HG02885 (cell line): ENCODE results near the gene USP28.
A peak's percentile ranks its signal among the peaks of the same experiment; 100 is the strongest.

Experiments used
- ATAC-seq: cut with Tn5 transposase; IDR thresholded peaks from one replicate; pipeline ENCODE4 v1.9.1; 2021; ENCODE audit warnings: mild to moderate bottlenecking; ENCODE audit not compliant: unreplicated experiment, poor library complexity

The USP28 gene

DNA sequence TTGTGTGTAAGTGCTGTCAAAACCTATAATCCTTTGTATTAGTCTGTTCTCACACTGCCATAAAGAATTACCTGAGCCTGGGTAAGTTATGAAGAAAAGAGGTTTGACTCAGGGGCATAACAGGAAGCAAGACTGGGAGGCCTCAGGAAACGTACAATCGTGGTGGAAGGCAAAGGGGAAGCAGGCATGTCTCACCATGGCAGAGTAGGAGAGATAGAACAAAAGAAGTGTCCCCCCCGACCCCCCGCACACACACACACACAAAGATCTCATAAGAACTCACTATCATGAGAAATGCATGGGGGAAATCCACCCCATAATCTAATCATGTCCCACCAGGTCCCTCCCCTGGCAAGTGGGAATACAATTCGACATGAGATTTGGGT is 2.3 kb upstream of the USP28 start:
- ATAC-seq, result no peak

DNA sequence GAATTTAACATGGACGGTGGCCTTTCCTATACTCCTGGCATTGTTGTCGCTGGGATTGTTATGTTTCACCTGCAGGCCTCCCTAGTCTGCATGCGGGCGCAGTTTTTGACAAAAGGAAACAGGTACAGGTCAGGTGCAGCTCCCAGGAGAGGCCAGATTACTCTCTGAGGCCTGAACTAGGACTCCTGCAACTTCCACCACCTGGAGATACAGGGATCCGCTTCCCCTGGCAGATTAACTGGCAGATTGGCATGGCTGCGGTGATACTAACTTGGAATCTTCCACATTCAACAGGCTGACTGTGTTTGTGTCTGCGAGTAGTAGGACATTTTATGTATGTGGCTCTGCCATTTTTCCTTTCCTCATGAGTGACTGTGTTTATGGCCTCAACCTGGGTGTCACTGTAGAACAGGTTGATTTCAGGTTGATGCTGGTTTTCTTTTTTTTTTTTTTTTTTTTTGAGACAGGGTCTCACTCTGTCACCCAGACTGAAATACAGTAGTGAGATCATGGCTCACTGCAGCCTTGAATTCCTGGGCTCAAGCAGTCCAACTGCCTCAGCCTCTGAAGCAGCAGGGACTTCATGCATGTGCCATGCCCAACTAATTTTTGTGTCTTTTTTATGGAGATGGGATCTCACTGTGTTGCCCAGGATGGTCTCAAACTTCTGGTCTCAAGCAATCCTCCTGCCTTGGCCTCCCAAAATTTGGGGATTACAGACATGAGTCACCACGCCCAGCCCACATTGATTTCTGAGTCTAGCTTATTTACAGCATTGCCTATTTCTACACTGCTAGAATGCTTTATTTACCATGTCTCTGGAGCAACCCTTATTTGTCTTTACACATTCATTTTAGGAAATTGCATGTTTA is 1.7 kb upstream of the USP28 start:
- ATAC-seq, result no peak

DNA sequence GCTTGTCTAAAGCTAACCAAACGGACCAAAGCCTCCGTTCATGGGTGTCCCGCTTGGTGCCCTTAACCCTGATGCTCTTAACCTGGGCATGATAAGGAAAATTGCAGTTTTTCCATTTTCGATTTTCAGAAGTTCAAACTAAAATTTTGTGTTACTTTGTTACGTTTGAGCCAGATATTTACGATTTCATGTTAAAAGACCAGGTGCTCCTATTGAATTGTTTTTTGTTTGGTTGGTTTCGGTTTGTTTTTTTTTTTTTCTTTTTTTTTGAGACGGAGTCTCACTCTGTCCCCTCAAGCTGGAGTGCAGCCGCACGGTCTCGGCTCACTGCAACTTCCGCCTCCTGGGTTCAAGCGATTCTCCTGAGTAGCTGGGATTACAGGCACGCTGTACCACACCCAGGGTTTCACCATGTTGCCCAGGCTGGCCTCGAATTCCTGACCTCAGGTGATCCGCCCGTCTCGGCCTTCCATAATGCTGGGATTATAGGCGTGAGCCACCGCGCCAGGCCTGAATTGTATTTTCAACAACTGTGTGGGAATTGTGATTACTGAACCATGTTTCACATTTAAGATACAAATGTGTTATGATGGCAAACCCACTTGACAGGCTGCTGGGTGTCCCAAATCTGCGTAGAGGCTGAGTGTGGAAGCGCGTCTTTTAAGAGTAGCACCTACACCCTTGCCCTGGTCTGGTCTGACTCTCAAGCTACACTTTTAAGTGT is 864 bp upstream of the USP28 start:
- ATAC-seq, result no peak

DNA sequence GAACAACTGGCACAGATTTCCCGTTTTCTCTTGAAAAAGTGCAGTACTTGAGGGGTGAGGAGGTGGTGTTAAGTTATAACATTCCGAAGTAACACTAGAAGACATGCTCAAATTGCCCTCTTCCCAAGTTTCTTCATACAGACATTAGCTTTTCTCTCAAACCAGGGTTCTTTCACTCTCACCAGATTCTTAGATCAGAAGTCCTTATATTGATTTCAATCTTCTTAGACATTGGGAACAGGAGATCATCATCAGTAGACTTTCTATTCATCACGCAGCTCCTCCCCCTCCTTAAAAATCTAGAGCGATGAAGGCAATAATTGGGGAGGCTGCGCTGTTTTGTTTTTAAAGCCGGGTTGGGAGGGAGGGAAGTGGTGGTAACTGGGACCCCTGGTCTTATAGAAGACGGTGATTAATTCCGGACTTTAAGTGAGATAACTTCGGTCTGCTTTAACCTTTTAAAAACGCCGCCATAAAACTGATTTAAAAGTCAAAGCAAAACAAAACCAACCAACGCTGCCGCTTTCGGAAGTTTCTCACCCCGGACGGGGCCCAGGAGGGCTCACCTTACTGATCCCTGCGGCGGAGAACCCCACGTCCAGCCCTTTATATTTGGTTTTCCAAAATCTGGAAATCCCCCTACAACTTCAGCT is 665 bp downstream of the USP28 start:
- ATAC-seq, result peak; percentile 31

DNA sequence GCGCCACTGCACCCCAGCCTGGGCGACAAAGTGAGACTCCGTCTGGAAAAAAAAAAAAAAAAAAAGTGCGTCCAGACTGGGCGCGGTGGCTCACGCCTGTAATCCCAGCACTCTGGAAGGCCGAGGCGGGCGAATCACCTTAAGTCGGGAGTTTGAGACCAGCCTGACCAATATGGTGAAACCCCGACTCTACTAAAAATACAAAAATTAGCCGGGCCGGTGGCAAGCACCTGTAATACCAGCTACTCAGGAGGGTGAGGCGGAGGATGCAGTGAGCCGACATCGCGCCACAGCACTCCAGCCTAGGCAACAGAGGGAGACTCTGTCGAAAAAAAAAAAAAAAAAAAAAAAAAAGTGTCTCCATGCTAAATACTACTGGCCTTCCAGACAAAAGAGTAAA is 1.3 kb downstream of the USP28 start:
- no peak for ATAC-seq

DNA sequence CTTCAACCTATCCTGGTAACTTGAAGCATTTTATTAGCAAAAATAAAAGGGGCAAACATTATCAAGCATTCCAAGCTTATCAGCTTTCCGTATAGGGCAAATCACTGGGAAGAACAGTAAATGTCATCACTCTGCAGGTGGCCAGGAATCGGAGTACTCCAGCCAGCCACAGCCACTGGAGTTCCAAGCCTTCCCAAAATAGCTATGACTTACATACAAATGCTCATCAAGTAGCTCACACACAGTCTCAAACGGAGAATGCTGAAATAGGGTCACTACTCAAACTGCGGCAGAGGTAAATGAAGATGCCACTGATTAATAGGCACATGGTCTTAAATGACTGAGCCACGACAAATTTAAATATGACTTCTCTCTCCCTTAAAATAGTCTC is 2.1 kb downstream of the USP28 start:
- no peak for ATAC-seq

DNA sequence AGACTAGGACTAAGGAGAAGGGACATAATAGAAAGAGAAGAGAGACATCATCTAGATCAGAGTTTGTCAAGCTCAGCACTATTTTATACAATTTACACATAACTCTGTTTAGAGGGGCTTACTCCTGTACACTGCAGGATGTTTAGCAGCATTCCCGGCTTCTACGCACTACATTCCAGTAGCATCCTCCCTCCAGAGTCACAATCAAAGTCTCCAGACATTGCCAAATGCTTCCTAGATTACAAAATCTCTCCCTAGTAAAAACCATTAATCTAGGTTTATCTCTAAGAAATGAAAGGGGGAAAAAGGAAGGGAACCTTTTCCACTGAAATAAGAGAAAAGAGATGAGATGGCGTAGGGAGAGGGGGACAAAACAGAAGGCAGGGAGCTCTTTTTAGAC is 4.0 kb downstream of the USP28 start:
- no peak for ATAC-seq

DNA sequence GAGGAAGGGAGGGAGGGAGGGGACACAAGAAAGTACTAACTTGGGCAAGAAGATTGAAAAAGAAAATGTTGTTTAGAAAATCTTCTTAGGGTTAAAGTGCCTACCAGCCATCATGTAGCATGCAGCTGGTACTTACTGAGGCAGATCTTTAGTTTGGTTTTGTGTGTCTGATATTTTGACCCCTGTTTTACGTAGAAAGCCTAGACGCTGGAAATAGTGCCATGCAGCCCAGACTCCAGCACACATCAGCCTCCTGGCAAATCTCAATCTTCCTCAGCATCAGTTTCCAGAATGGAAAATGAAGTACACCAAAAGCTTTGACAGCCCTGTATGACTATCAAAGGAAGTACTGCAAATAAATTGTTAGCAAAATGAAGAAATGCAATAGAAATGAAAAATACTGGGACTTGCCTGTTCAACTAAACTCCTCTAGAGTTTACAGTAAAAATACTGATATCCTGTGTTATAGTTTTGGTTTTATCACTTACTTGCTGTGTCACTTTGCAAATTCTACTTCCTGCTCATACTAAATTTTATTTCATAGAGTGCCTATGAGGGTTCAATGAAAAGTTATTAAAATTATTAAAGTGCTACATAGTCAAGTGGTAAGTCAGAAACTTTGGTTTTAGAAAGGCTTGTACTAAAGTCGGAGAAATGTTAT is 7.4 kb downstream of the USP28 start:
- no peak for ATAC-seq

DNA sequence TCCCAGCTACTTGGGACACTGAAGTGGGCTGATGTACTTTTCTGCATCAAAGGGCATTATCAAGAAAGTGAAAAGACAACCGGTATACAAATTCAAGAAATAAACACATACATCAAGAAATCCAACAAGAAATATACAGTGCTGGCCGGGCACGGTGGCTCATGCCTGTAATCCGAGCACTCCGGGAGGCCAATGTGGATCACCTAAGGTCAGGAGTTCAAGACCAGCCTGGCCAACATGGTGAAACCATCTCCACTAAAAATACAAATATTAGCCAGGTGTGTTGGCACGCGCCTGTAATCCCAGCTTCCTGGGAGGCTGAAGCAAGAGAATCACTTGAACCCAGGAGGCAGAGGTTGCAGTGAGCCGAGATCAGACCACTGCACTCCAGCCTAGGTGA is 9.5 kb downstream of the USP28 start:
- no peak for ATAC-seq

DNA sequence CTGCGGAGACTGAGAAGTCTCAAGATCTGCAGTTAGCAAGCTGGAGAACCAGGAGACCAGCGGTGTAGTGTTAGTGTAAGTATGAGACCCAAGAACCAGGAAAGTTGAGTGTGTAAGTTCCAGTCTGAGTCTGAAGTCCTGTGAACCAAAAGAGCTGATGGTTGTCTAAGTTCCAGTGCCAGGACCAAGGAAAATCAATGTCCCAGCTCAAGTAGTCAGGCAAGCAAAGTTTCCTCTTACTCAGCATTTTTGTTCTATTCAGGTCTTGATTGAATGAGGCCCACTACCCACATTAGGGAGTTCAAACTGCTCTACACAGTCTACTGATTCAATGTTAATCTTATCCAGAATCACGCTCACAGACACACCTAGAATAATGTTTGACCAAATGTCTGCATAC is 11.0 kb downstream of the USP28 start:
- no peak for ATAC-seq

DNA sequence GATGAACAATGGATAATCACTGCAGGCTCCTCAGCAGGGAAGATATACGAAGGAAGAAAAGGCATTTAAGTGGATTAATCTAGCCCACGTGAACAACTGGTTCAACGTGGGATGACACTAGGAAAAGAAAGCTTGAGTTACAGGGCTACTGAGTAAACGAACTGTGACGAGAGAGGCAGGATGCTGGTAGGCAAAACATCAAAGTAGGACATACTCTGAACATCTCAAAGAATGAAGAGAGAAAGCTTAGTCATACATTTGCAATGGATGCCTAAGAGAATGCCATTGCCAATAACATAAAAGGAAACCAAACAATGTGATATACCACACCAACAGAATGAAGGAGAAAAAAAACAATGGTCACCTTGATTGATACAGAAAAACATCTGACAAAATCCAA is 12.9 kb downstream of the USP28 start:
- ATAC-seq, result no peak

DNA sequence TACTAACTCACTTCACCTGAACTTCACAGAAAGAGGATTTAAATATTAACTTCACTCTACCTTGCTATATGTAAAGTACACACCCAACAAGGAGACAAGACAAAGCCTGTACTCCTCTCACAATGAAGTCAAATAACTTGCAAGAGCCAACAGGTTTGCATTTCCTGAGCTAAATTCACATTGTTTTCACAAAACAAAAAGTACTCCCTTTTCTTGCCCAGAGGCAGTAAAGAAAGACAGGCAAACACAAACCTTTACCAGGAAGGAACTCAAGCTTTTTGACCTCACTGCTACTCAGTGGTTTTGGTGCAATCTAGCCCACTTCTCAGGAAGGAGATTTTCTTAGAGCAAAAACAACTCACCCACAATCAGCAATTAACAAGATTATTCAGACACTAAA is 15.7 kb downstream of the USP28 start:
- no peak for ATAC-seq

DNA sequence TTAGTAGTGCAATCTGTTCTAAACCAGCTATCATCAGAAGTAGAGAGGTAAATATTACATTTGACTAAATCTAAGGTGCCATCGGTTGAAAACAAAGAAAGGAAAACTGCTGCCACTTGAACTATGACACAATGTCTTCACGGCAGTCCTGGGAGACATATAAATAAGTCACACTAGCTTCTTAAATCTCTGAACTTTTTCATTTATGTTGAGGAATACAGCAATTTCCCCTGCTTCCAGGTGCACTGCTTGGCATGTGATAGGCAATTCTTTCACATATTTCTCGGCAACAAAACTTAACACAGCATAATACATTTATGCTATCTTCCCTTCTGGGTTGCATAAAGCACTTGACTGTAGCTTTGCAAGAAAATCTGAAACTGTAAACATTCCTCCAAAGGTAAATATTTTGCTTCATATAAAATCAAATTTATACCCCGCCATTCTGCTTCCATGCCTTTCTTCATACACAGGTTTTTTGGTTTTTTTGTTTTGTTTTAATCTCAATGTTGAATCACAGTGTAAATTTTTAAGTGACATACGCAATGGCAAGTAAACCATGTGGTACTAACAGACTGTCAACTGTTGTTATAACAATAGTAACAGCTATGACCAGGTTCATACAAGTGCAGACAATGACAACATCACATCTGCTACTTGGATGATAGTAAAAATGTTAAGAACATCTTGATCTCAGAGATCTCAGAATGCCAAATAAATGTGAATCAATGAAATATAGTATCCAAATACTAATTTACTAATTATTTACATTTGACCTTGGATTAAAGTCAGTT is 18.2 kb downstream of the USP28 start:
- no peak for ATAC-seq

DNA sequence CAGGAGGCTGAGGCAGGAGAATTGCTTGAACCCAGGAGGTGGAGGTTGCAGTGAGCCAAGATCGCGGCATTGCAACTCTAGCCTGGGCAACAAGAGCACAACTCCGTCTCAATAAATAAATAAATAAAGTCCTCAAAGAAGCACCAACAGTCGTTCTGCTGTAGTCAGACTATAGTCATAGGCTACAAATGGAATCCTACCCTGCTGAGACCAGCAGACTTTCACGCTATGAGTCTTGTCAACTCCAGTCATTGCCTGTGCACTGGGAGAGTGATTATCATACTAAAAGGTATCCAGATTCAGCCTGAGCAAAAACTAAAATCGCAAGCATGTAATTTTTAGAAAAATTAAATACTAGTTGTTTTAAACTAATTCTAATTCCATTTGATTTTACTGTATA is 19.6 kb downstream of the USP28 start:
- ATAC-seq, result no peak

DNA sequence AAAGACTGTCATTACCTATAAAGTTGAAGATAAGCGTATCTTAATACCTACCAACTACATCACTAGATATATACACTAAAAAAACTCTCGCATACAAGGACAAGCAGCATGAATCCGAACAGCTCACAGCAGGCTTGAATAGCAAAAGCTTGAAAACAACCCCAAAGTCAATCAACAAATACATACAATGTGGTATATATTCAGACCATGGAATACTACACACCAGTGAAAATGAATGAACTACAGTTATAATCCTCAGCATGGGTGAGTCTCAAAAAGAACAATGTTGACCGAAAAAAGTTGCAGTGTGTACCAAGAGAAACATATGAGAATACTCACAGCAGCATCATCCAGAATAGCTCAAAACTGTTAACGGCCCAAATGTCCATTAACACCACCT is 25.2 kb downstream of the USP28 start:
- no peak for ATAC-seq

DNA sequence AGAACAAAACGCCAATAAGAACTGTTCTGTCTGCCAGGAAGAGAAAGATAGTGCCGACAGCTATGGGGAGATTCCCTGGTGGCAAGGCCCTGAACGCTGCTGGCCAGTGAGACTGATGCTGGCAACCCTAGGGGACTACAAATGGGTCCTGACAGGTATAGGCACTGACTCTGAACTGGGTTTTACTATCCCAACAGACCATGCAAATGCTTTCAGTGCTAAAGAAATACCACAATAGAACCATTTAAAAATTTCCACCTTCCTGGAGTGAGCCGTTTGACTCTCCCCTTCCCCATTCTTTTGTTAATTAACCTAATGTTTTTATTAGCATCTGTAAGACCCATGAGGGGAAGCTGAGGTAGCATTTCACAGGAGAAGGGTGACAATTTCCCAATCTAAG is 25.7 kb downstream of the USP28 start:
- no peak for ATAC-seq

DNA sequence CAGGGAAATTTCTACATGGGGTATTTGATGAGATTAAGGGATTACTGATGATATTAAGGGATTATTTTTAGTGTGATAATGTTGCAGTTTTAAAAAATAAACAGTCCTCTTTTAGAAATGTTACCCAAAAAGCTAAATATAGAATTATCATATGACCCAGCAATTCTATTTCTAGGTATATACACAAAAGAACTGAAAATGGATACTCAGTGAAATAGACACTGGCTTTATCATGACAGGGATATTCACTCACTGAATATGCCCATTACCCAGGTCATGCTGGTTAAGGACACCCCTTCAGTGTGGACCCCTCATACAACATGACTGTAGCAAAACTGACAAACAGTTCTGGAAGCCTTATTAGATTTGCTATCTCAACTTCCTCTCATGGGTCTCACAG is 27.8 kb downstream of the USP28 start:
- no peak for ATAC-seq

DNA sequence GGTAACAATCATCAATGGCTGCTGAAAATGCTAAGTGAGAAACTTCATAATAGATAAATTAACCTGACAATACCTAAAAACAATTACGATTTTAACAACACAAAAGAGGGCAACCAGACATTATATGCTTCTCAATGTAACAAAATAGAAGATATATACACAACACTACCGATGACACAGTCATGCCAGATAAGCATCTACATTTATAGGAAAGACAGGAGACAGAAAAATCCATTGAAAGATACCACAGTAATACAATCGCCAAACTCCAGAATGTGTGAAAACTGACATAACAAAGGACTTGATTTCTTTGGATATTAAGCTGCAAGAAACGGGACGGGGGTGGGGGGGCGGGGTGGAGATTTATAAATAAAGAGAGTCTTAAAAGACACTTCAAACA is 28.3 kb downstream of the USP28 start:
- no peak for ATAC-seq

DNA sequence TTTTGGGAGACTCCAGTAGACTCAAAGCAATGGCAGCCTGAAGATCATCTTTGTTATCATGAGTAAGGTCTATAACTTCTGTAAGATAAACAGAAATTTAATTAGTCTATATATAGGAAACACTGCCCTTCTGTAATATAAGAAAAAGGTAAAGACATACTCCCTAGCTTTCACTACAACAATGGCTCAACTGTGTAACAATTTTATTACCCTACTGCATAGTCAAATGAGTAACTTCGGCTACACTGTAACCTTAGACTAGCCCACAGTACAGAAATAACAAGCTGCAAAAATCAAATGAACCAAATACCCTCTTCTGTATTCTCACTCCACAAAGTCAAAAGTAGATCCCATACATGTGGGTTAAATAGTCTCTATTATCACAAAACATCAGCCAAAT is 33.7 kb downstream of the USP28 start:
- ATAC-seq, result peak; percentile 28
